Fibroblast of the conjunctiva (primary cell): ENCODE measurements around the gene SLC9B2.

Source experiments
- DNase-seq: peaks from one replicate; pipeline ENCODE4 v3.0.0-alpha.2; 2010; ENCODE audit warnings: low read depth

Gene SLC9B2

DNA sequence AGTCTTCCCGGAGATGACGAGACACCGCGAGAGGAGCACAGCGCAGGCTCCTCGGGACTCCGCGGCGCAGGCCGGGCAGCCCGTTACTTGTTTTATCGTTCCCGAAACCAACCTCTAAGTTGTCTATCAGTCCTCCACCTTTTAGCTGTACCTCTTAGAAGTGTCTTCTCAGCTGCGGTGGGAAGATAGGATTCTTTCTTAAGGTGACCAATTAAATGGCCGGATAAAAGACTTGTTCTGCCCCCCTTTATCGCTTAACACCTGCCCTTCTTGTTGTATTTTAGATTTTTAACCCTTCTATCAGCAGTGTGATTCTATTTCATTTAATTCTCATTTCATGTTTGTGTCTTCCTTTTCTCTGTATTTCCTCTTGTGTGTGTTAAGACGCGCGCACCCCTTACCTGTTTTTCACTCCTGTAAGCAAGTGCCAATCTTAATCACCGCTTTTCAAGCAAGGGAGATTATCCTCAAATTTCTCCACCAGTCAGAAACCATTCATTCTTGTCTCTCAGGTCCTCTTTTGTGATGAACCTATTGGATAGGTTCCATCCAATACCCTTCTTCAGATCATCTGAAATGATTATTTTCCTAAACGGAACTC is at the start of gene SLC9B2:
Gene SLC9B2, minus strand, starts transcription at position 15 of the 601 bp plus-strand sequence. CDS start 9,211 bp downstream, outside the sequence.
- DNase-seq = no peak

DNA sequence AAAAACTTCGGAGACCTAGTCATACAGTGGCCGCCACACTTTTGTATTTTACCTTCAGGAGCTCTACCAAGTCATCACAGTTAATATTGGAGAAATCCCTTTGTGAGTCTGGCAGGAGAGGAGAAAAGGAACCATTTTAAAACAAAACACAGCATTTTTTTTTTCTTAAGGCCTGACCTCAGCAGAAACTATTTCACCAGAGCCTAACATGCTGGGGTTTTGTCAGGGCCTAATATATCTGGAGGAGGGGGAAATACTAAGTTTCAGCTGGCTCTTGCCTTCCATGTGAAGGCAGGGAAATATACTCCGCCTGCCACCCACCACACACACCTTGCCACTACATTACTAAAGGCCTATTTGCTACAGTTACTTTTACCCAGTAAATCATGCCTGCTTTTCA is 49.6 kb upstream of the SLC9B2 start:
- no peak for DNase-seq

- no peak for DNase-seq
These were observed 46.6 kb upstream of the SLC9B2 start for GRCh38 chr4:103123114-103123513.

DNA sequence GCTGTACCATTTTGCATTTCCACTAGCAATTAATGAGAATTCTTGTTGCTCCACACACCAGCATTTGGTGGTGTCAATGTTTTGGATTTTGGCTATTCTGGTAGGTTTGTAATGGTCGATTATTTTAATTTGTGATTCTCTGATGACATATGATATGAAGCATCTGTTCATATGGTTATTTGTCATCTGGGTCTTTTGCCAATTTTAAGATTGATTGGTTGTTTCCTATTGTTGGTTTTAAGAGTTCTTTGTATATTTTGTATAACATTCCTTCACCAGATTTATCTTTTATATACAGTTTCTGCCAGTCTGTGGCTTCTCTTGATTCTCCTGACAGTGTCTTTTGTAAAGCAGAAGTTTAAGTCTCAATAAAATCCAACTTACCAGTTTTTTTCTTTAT is 41.6 kb upstream of the SLC9B2 start:
- DNase-seq = no peak

DNA sequence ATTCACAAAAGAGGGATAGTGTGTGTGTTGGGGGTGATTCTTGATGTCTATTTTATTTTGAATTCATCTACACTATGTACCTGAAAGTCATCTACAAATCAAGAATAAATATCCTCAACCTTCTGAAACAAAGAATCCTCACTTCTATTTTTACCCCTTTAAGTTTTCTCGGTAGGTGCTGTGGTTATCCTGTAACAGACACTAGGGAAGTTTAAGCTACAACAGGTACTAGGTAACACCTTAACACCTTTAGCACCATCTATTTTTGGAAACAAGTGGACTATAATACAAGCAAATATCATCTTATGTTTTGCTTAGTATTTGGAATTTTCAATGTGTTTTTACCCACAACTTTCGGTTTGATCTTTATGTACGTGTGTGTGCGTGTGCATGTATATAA is 35.0 kb upstream of the SLC9B2 start:
- no peak for DNase-seq

GRCh38 chr4:103108542-103108941 is 32.0 kb upstream of the SLC9B2 start:
- no peak for DNase-seq

DNA sequence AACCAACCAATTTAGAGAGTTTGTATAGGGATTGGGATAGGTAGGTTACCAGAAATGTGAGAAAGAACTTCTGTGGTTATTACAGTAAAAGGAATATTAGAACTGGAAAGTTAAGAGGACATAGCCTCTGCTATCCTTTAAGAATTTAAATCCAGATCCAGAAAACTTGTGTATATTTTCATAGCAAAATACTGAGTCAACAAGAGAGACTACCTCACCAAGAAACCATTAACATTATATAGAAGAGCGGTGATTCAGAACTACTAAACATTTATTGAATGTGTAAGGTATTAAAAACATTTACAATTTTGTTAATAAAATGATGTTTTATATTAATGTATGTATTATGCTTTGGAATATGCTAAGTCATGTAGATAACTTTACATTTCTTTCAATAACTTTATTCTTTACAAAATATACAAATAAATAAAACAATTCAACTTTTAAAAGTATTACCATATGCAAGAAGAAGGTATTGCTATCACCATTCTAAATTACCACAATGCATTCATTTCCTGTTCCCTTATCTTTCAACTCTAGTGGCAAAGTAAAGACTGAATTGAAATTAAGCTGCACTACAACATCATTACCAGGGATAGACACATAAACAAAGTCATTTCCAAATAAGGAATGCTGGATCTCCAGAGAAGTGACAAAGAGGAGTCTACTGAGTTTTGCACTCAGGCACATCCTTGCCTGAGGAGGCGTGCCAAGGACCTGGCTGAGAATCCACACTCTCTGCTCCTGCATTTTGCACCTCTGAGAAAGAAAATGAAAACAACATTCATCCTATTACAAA is 29.2 kb upstream of the SLC9B2 start:
- DNase-seq = no peak

DNA sequence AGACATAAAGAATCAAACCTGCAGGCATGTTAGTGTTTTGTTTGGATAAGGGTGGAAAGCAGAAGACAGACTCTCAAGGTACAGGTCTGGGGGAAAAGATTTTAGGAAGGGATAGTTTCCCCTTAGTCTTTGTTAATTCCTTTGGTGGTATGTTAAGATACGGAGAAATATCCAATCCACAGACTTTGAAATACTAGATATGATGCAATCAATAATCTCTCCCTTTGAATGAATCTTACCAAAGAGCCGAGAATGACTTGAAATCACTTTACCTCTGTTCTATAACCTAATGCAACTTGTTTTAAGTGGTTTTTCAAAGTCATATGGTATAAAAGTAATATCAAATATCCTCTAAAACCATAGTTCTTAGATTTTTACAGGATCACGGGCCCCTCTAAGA is 28.3 kb upstream of the SLC9B2 start:
- no peak for DNase-seq

DNA sequence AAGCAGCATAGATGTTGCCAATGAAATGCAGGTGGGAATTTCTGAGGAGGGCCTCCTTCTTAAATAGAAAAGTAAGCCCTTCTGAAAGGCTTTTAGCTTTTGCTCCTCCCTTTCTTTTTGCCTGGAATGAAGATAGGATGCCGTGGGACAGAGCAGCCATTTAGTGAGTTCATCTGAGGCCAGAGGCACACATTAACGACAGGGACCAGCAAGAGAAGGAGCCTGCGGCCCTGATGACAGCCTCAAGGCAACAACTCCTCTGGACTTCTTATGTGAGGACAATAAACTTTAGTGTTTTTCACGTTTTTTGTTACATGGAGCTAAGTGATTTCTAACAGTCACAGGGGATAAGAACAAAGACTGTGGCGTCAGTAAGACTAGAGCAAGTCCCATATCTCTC is 24.1 kb upstream of the SLC9B2 start:
- no peak for DNase-seq

GRCh38 chr4:103099691-103100392 is 23.3 kb upstream of the SLC9B2 start, which contains the start of gene BDH2:
Gene BDH2 (minus strand): TSS chr4:103099834. CDS start chr4:103096254, 3,580 bp downstream.
- DNase-seq = peak; percentile 96

DNA sequence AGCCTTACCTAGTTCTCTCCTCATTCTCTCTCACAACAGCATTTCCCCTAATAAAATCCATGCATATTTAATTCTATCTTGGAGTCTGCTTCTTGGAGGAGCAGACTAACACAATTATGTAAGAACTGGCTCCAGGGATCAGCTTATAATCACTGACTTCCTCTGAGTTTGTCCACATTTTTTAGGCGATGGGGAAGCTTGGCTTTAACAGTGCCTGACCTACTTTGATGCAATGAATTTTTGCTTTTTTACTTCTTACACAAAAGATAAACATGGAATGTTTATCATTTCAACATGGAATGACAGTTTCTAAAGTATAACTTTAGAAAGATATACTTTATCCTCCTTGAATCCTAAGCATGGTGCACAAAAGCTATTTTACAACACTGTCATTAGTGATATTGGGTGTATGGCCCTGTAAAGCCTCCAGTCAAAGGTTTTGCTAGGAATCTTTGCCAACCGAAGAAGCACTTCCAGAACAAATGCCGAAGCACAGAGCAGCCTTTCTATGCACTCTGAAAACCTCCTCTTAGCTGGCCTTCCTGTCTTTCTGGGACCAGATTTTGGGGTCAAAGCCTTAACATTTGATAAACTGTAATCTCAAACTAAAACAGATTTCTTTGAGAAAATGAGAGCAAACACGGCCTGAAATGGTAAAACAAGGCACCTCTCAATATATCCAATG is 22.3 kb upstream of the SLC9B2 start:
- DNase-seq = no peak

GRCh38 chr4:103098341-103098740 is 21.8 kb upstream of the SLC9B2 start:
- DNase-seq = no peak

DNA sequence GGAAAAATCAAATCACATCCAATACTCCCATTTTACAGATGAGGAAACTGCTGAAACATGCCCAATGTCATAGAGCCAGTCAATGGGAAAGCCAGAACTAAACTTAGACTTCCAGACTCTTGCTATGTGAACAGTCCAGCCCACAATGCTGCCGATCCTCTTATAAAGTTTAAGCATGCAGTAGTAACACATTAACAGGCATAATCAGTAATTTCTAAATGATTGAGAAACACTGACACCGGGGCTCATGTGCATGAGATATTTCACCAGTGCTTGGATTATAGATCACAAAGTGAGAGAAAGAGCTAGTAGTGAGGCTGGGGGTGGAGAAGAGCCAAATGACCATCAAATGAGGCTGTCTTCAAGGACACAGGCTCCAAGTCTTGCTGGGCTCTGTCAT is 20.6 kb upstream of the SLC9B2 start:
- DNase-seq = no peak

- no peak for DNase-seq
These were observed 18.5 kb upstream of the SLC9B2 start for GRCh38 chr4:103095080-103095479.

- DNase-seq = no peak
These were observed 15.7 kb upstream of the SLC9B2 start for GRCh38 chr4:103092245-103092644.

DNA sequence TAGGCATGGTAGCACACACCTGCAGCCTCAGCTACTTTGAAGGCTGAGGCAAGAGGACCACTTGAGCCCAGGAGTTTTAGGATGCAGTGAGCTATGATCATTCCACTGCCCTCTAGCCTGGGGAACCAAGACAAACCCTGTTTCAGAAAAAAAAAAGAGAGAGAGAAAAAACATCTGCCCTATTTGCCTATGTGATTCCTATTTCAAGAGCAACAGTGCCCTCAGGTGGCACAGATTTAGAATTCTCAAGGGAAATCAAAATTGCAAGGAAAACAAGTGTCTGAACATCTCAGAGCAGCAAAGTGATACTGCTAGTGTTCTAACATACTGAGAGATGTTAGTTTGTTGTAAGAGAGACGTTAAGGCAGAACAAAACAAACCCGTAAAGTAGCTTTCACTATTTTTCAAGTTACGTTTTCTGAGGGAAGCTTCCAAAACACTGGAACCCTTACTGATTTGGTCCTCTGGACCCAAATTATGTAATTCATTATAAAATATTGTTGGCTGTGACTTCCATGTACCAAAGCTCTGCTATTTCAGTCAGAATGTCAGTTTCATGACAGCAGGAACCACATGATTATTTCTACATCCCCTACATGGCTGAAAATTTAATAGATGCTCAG is 15.2 kb upstream of the SLC9B2 start:
- peak; percentile 61 for DNase-seq

DNA sequence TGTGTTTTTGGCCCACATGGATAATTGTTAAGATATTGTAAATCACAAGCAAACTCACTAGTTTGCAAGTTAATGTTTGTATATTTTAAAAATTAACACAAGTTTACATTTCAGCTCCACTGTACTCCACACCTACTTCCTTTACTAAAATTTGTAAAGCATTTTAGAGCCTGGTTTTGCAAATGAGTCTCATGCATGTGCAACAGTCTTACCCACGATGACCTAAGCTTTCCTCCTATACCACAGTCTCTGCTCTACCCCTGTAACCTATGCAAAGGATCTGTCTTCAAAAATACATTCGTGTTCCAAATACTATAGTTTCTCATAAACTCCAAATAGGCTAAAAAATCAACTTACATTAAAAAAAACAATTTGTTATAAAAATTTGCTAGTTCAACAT is 12.9 kb upstream of the SLC9B2 start:
- no peak for DNase-seq

- no peak for DNase-seq
These were observed 10.0 kb upstream of the SLC9B2 start for GRCh38 chr4:103086551-103086950.

DNA sequence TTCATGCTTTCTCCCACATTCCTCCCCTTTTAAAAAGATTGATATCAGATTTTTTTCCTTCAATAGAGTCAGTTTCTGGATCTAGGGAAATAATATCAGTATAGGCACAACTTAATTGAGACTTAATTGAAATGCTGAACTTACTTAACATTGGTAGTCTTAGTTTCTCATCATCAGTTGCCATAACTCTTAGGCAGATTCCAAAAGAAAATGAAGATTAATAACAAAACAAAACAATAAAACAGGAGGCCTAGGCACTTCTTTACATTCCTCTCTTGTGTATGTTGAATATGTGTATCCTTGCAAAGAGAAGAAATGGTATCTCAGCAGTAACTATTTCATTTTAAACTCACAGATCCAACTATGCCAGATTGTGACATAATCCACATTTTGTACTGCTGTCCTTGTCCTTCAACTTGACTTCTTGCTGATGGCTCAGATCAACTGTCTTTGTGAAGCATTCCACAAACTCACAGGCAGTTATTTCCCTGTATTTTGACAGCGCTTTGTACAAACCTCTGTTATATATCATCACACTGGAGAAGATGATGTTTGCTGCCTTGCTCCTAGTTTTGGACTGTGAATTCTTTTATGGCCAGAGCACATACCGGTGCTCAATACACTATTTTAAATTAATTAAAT is 9.1 kb upstream of the SLC9B2 start:
- DNase-seq = no peak

GRCh38 chr4:103079621-103080020 is 3.1 kb upstream of the SLC9B2 start:
- DNase-seq = no peak
